K562 (cell line): ENCODE measurements around the gene BEST1. TPM values are rescaled to one million over a fixed set of nuclear protein-coding genes. Genes with fewer than 3 reads are reported as not detected.

ENCODE experiments used
- AFF4 ChIP-seq: sonication (generic); formaldehyde crosslinking; IDR thresholded peaks from 2 replicates; pipeline ENCODE4 v1.8.0; 2023; ENCODE audit warnings: mild to moderate bottlenecking, missing genetic modification reagents
- CBX8 ChIP-seq: fragments of 200-600 bp; sonication (generic); IDR thresholded peaks from 2 replicates; pipeline ENCODE4 v1.6.1; 2012; ENCODE audit warnings: borderline replicate concordance, mixed run types, low read depth, mild to moderate bottlenecking, moderate library complexity, mixed read lengths, low read length, control low read depth, inconsistent platforms; ENCODE audit not compliant: poor library complexity, severe bottlenecking; ENCODE audit errors: extremely low read depth
- DPF2 ChIP-seq: fragments of 450-650 bp; IDR thresholded peaks from 2 replicates; pipeline ENCODE4 v1.6.1; 2016
- HCFC1 ChIP-seq: IDR thresholded peaks from 2 replicates; pipeline ENCODE4 v1.6.1; 2012; ENCODE audit warnings: low read depth, low read length, improper control_type of control experiment
- IRF2 ChIP-seq: sonication (generic); formaldehyde crosslinking; IDR thresholded peaks from 2 replicates; pipeline ENCODE4 v1.8.1; 2022; ENCODE audit warnings: mild to moderate bottlenecking, missing genetic modification reagents
- LEF1 ChIP-seq: fragments of 450-650 bp; IDR thresholded peaks from 2 replicates; pipeline ENCODE4 v1.6.1; 2016; ENCODE audit warnings: mild to moderate bottlenecking
- NFATC3 ChIP-seq: fragments of 450-650 bp; IDR thresholded peaks from 2 replicates; pipeline ENCODE4 v1.6.1; 2017; ENCODE audit warnings: mild to moderate bottlenecking
- POLR2H ChIP-seq: IDR thresholded peaks from 2 replicates; pipeline ENCODE4 v1.6.1; 2016; ENCODE audit warnings: missing genetic modification characterization, low read depth, mild to moderate bottlenecking, control low read depth, missing compliant biosample characterization, moderate library complexity
- POLR3A ChIP-seq: IDR thresholded peaks from 2 replicates; pipeline ENCODE4 v1.6.1; 2011; ENCODE audit warnings: borderline replicate concordance, mild to moderate bottlenecking, moderate library complexity; ENCODE audit not compliant: insufficient read length, insufficient read depth; ENCODE audit errors: extremely low read depth
- ZEB2 ChIP-seq: fragments of 450-650 bp; IDR thresholded peaks from 2 replicates; pipeline ENCODE4 v1.6.1; 2016
- ZMIZ1 ChIP-seq, 2 experiments: fragments of 150-350 bp in 1 of 2; IDR thresholded peaks; 2 replicates each; pipeline ENCODE4 v1.6.1; 2012 to 2016; ENCODE audit warnings: low read depth in 2 of 2, low read length in 2 of 2, mild to moderate bottlenecking in 1 of 2, moderate library complexity in 1 of 2
- ZNF146 ChIP-seq: IDR thresholded peaks from one replicate; pipeline ENCODE4 v1.6.1; 2018; ENCODE audit warnings: missing compliant biosample characterization; ENCODE audit not compliant: unreplicated experiment
- ZNF507 ChIP-seq: conservative IDR thresholded peaks from 2 replicates; pipeline ENCODE4 v1.6.1; 2017; ENCODE audit warnings: missing genetic modification characterization, missing compliant biosample characterization
- polyA plus RNA-seq, 8 experiments: library from polyadenylated mRNA; depleted of rRNA in 4 of 8; stranded (reverse) in 5 of 8; unstranded in 3 of 8; fragments of >200 nt; fragmentation: Nextera tagmentation in 2 of 8; fragmentation: Illumina TruSeq in 1 of 8; extraction: Ambion mirVana in 2 of 8; extraction: Trizol in 1 of 8; gene quantifications; 2 replicates each; pipeline versions ENCODE4 v1.2.1 to v1.2.3, GENCODE V29; 2011 to 2014; ENCODE audit warnings: inconsistent platforms in 1 of 8, missing spikeins in 1 of 8
- total RNA-seq, 7 experiments: library from RNA; depleted of rRNA in 6 of 7; stranded (reverse); fragments of >200 nt in 6 of 7; fragmentation: Illumina TruSeq in 2 of 7; extraction: Trizol in 2 of 7; gene quantifications; 2 replicates each; pipeline versions ENCODE4 v1.2.1 to v1.2.3, GENCODE V29; 2011 to 2021; ENCODE audit warnings: low replicate concordance in 1 of 7
- TF ChIP-seq, protein P1 (sequence below): fragments of 200-400 bp; formaldehyde crosslinking; IDR thresholded peaks from 2 replicates; pipeline ENCODE4 v1.6.1; 2017; ENCODE audit warnings: mild to moderate bottlenecking, low read depth, low read length, moderate library complexity
- TF ChIP-seq, protein P2 (sequence below): fragments of 450-650 bp; IDR thresholded peaks from 2 replicates; pipeline ENCODE4 v1.6.1; 2016; ENCODE audit warnings: mild to moderate bottlenecking

Gene BEST1
- total and polyA plus RNA-seq, 9 of the 15 experiments (the other 6 are each of a cell fraction or from before 2014, with no cell fraction given): 0.07 to 1.3 (median 0.40) TPM

DNA sequence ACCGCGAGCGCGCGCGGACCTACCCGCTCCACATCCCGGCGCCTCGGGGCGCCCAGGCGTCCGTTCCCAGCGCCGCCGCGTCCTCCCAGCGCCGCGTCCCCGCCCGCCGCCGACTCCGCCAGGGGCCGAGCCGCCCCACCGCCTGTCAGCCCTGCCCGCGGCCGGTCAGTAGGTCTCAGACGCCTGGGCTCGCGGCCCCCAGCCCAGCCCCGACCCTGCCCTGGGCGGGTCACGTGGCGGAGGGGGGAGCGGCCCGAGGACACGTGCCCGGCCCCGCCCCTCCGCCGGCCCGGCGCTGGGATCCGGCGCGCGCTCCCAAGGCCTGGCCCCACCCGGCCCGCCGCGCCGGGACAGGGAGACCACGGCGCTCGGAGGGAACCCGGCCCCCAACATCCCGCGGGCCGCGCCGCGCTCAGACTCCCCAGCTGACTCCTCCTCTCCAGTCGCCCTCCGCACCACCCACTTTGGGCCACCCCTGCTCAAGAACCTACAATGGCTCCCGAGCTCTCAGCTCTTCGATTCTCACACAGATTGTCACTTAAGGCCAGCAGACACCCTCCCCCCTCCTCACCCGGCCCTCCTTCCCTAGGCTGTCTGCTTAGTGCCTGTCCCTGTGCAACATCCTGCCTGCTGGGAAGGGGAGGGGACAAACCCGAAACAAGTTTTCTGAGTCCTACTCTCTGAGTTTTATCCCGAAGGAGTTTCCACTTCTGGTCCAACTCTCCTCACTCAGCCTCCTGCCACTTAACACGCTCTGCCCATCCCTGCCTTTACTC lies 32.6 kb upstream of the BEST1 start, which contains the start of gene RAB3IL1 (continued):
- TF ChIP-seq, protein P1, sequence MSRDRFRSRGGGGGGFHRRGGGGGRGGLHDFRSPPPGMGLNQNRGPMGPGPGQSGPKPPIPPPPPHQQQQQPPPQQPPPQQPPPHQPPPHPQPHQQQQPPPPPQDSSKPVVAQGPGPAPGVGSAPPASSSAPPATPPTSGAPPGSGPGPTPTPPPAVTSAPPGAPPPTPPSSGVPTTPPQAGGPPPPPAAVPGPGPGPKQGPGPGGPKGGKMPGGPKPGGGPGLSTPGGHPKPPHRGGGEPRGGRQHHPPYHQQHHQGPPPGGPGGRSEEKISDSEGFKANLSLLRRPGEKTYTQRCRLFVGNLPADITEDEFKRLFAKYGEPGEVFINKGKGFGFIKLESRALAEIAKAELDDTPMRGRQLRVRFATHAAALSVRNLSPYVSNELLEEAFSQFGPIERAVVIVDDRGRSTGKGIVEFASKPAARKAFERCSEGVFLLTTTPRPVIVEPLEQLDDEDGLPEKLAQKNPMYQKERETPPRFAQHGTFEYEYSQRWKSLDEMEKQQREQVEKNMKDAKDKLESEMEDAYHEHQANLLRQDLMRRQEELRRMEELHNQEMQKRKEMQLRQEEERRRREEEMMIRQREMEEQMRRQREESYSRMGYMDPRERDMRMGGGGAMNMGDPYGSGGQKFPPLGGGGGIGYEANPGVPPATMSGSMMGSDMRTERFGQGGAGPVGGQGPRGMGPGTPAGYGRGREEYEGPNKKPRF: no peak
- peak; percentile 49; the same call in 1 of the 2 replicates for TF ChIP-seq DPF2
- 0 out of 2 replicates have a peak, but pooled peaks have one; percentile 39 for TF ChIP-seq AFF4
- peak; percentile 18; the same call in 1 of the 2 replicates for TF ChIP-seq ZEB2
- TF ChIP-seq ZNF146 (CRISPR knock-in tag): no peak
- TF ChIP-seq NFATC3: no peak
- TF ChIP-seq CBX8: no peak
- no peak for TF ChIP-seq IRF2 (CRISPR knock-in tag)
- TF ChIP-seq POLR2H: no peak
- TF ChIP-seq POLR3A: no peak
- TF ChIP-seq ZNF507: no peak
- TF ChIP-seq HCFC1: no peak
- TF ChIP-seq, protein P2, sequence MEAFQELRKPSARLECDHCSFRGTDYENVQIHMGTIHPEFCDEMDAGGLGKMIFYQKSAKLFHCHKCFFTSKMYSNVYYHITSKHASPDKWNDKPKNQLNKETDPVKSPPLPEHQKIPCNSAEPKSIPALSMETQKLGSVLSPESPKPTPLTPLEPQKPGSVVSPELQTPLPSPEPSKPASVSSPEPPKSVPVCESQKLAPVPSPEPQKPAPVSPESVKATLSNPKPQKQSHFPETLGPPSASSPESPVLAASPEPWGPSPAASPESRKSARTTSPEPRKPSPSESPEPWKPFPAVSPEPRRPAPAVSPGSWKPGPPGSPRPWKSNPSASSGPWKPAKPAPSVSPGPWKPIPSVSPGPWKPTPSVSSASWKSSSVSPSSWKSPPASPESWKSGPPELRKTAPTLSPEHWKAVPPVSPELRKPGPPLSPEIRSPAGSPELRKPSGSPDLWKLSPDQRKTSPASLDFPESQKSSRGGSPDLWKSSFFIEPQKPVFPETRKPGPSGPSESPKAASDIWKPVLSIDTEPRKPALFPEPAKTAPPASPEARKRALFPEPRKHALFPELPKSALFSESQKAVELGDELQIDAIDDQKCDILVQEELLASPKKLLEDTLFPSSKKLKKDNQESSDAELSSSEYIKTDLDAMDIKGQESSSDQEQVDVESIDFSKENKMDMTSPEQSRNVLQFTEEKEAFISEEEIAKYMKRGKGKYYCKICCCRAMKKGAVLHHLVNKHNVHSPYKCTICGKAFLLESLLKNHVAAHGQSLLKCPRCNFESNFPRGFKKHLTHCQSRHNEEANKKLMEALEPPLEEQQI: no peak
- TF ChIP-seq LEF1: no peak
- no peak for TF ChIP-seq ZMIZ1 (IDR thresholded peaks at IDR 0.05; ENCODE audit: low read depth in 2 of 2, low read length in 2 of 2)
